ENCODE measurements around the gene SPDYE6.
"Not testable (repeated sequence)": the region's sequence is repeated elsewhere in the genome, so short reads cannot be mapped to it uniquely, and the experiment has no call there.

The SPDYE6 gene

DNA sequence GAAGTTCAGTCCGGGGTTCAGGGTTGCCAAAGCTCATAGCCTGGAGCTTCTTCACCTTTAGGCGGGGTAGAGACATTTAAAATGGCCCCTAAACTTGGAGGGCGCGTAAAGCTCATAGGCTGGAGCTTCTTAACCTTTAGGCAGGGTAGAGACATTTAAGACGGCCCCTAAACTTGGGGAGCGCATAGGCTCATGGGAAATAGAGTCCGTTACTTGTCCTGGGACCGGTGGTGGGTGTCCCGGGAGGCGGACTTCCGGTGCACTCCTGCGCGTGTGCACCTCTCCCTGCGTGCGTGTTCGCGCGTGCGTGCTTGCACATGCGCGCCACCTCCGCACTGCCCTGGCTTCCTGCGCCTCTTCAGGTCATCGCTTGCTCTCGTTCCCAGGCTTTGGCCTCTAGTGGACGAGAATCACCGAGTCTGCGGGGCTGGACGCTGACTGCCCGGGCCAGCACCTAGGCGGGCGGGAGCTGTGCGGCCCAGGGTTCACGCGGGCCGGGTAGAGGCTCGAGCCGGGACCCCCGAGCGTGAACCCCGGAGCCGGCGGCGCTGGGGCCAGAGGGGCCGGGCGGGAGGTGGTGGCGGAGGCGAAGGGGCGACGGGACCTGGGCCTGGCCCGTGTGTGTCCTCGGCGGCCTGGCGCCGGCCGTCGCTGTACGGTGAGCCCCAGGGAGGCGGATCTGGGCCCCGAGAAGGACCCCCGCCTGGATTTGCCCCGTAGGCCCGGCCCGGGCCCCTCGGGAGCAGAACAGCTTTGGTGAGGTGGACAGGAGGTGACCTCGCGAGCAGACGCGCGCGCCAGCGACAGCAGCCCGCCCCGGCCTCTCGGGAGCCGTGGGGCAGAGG lies 7.5 kb upstream of the SPDYE6 start:
- peak overlapping the region; percentile 69 for H3K27ac ChIP-seq (ENCODE audit: low read depth, low read length, severe bottlenecking)
- peak overlapping the region; percentile 58 for H3K4me3 ChIP-seq (ENCODE audit: extremely low read depth, insufficient read depth, low read length, poor library complexity, severe bottlenecking)
- 0 to 1% methylated on average over 28 to 37 of the region's 76 CpGs for WGBS, 2 experiments (ENCODE audit: insufficient coverage in 2 of 2)
- H3K4me1 ChIP-seq (ENCODE audit: control insufficient read depth, insufficient read depth, low read length, poor library complexity, severe bottlenecking); H3K9me3 ChIP-seq (ENCODE audit: control insufficient read depth, low read length): not testable (repeated sequence)
- H3K36me3 ChIP-seq (ENCODE audit: control insufficient read depth, insufficient read depth, low read length): peaks cover 10% of the 10 kb centered on the region

DNA sequence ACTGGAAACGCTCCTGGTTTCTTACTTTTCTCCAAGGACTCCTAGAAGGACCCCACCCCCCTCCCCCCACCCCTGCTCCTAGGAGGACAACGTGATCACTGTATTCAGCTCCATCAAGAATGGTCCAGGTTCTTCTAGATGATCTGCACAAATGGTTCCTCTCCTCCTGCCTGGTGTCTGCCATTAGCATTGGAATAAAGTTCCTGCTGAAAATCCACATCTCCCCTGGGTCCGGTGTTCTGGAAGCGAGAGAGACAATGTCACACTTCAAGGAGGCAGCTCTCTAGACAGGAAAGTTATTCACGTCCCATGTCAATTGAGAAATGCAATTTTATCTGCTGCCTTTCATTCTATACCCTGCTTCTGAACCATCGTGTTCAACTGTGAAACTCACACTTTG lies 9.3 kb downstream of the SPDYE6 start:
- no CpG with 5 or more reads among the region's 6 CpGs for WGBS, 2 experiments (ENCODE audit: insufficient coverage in 2 of 2)
- H3K9me3 ChIP-seq (ENCODE audit: control insufficient read depth, low read length); H3K4me3 ChIP-seq (ENCODE audit: extremely low read depth, insufficient read depth, low read length, poor library complexity, severe bottlenecking); H3K27ac ChIP-seq (ENCODE audit: low read depth, low read length, severe bottlenecking); H3K4me1 ChIP-seq (ENCODE audit: control insufficient read depth, insufficient read depth, low read length, poor library complexity, severe bottlenecking); H3K36me3 ChIP-seq (ENCODE audit: control insufficient read depth, insufficient read depth, low read length): not testable (repeated sequence)

DNA sequence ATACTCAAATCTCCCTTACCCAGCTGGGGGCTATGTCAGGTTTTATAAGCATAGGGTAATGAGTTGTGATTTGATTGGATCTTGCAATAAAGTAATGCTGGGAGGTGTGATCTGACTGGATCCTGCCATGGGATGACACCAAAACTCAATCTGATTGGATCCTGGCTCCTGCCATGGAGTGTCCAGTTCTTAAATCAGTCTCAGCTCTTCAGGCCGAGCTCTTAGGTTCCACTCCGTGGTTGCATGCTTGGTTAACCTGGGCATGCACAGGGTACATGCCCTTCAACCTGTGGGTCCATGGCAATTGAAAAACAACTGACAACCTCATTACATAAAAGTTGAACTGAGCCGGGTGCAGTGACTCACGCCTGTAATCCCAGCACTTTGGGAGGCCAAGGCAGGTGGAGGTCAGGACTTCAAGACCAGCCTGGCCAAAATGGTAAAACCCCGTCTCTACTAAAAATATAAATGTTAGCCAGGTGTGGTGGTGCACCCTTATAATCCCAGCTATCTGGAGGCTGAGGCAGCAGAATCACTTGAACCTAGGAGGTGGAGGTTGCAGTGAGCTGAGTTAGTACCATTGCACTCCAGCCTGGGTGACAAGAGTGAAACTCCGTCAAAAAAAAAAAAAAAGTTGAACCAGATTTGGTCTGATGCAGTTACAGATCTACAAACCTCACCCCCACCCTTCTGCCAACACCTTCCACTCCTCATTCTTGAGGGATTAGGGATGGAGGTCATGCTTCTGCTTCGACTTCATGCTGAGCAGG lies 15.5 kb downstream of the SPDYE6 start:
- not testable (repeated sequence) for H3K4me3 ChIP-seq (ENCODE audit: extremely low read depth, insufficient read depth, low read length, poor library complexity, severe bottlenecking); H3K36me3 ChIP-seq (ENCODE audit: control insufficient read depth, insufficient read depth, low read length); H3K27ac ChIP-seq (ENCODE audit: low read depth, low read length, severe bottlenecking); H3K4me1 ChIP-seq (ENCODE audit: control insufficient read depth, insufficient read depth, low read length, poor library complexity, severe bottlenecking); H3K9me3 ChIP-seq (ENCODE audit: control insufficient read depth, low read length)
- WGBS, 2 experiments (ENCODE audit: insufficient coverage in 2 of 2): no CpG with 5 or more reads among the region's 7 CpGs

DNA sequence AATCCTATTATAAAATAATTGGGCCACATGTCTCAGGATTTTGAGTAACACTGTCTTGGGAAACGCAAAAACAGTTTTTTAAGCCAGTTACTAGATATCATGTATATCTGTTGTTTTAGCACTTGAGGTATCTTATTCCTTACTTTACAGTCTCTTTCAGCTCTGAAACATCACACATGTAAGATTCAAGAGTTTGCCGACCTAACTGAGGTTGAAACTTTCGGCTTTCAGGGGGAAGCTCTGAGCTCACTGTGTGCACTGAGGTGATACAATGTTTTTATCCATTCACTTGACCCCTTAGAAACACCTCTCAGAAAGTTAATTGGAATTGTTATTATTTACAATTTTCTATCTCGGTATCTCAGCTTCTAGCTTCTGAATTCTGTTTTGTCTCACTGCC lies 18.8 kb downstream of the SPDYE6 start:
- whole genome bisulfite sequencing, 2 experiments (ENCODE audit: insufficient coverage in 2 of 2): no CpG with 5 or more reads among the region's 4 CpGs
- H3K4me3 ChIP-seq (ENCODE audit: extremely low read depth, insufficient read depth, low read length, poor library complexity, severe bottlenecking); H3K36me3 ChIP-seq (ENCODE audit: control insufficient read depth, insufficient read depth, low read length); H3K4me1 ChIP-seq (ENCODE audit: control insufficient read depth, insufficient read depth, low read length, poor library complexity, severe bottlenecking); H3K9me3 ChIP-seq (ENCODE audit: control insufficient read depth, low read length); H3K27ac ChIP-seq (ENCODE audit: low read depth, low read length, severe bottlenecking): not testable (repeated sequence)

DNA sequence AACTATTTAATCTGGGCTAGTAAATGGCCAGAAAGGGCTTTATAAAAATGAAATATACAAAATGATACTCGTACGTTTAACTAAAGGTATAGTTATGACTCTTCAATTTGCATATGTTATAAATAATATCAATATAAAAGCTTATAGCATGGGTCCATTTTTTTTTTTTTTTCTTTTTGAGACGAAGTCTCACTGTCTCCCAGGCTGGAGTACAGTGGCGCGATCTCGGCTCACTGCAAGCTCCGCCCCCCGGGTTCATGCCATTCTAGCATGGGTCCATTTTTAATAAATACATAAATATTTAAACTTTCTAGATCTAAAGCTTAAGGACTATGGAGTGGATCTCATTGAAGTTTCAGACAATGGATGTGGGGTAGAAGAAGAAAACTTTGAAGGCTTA lies 19.2 kb downstream of the SPDYE6 start:
- H3K27ac ChIP-seq (ENCODE audit: low read depth, low read length, severe bottlenecking); H3K9me3 ChIP-seq (ENCODE audit: control insufficient read depth, low read length); H3K4me1 ChIP-seq (ENCODE audit: control insufficient read depth, insufficient read depth, low read length, poor library complexity, severe bottlenecking); H3K36me3 ChIP-seq (ENCODE audit: control insufficient read depth, insufficient read depth, low read length); H3K4me3 ChIP-seq (ENCODE audit: extremely low read depth, insufficient read depth, low read length, poor library complexity, severe bottlenecking): not testable (repeated sequence)
- no CpG with 5 or more reads among the region's 8 CpGs for WGBS, 2 experiments (ENCODE audit: insufficient coverage in 2 of 2)

DNA sequence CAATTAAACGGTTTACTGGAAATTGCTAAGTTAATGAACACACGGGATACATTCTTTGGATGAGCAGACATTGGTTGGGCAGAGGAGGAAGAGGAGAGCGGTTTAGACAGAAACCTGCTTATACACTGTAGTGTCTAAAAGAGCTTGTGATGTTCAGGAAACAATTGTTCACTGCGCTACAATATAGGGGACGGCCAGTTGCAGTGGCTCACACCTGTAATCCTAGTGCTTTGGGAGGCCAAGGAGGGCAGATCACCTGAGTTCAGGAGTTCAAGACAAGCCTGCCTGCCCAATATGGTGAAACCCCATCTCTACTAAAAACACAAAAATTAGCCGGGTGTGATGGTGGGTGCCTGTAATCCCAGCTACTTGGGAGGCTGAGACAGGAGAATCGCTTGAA lies 20.7 kb downstream of the SPDYE6 start:
- H3K27ac ChIP-seq (ENCODE audit: low read depth, low read length, severe bottlenecking); H3K9me3 ChIP-seq (ENCODE audit: control insufficient read depth, low read length); H3K4me3 ChIP-seq (ENCODE audit: extremely low read depth, insufficient read depth, low read length, poor library complexity, severe bottlenecking); H3K36me3 ChIP-seq (ENCODE audit: control insufficient read depth, insufficient read depth, low read length); H3K4me1 ChIP-seq (ENCODE audit: control insufficient read depth, insufficient read depth, low read length, poor library complexity, severe bottlenecking): not testable (repeated sequence)
- WGBS, 2 experiments (ENCODE audit: insufficient coverage in 2 of 2): 100% methylated on average over 2 to 3 of the region's 7 CpGs

DNA sequence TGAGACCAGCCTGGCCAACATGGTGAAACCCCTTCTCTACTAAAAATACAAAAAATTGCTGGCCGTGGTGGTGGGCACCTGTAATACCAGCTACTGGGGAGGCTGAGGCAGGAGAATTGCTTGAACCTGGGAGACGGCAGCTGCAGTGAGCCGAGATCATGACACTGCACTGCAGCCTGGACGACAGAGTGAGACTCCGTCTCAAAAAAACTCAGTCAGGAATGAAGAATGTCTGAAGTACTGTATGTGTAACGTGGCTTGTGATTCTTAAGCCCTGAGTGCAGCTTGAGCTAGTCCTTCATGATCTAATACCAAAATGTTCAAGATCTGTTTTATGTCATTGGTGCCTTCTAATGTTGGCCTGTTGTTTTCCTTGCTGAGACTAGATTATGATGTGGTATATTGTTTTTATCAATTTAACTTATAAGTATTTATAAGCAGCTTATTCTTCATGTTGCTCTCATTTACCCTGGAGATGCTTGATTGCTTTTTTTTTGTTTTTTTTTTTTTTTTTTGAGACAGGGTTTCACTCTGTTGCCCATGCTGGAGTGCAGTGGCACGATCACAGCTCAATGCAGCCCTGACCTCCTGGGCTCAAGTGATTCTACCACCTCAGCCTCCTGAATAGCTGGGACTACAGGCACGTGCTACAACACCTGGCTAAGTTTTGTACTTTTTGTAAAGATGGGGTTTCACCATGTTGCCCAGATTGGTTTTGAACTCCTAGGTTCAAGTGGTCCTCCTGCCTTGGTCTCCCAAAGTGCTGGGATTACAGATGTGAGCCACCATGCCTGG lies 25.4 kb downstream of the SPDYE6 start:
- not testable (repeated sequence) for H3K9me3 ChIP-seq (ENCODE audit: control insufficient read depth, low read length); H3K27ac ChIP-seq (ENCODE audit: low read depth, low read length, severe bottlenecking); H3K4me1 ChIP-seq (ENCODE audit: control insufficient read depth, insufficient read depth, low read length, poor library complexity, severe bottlenecking); H3K4me3 ChIP-seq (ENCODE audit: extremely low read depth, insufficient read depth, low read length, poor library complexity, severe bottlenecking); H3K36me3 ChIP-seq (ENCODE audit: control insufficient read depth, insufficient read depth, low read length)
- 76 to 94% methylated on average over 6 to 7 of the region's 8 CpGs for WGBS, 2 experiments (ENCODE audit: insufficient coverage in 2 of 2)

DNA sequence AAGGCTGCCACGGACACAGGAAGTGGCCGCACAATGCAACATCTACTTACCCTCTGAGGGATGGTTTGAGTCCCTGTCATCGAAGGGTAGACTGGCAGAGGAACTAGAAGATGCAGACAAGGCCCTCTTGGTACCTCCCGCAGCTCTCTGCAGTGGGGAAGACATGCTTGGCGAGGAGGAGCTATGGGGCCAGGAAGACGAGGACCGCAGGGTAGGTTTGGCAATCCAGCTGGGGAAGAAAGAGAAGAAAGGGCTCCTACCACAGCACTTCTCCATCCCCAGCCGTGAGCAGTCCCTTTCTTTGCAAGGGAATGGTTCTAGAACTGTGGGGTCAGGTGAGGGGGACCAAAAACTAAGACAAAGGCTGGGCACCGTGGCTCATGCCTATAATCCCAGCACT lies 26.9 kb downstream of the SPDYE6 start:
- H3K4me3 ChIP-seq (ENCODE audit: extremely low read depth, insufficient read depth, low read length, poor library complexity, severe bottlenecking); H3K4me1 ChIP-seq (ENCODE audit: control insufficient read depth, insufficient read depth, low read length, poor library complexity, severe bottlenecking); H3K36me3 ChIP-seq (ENCODE audit: control insufficient read depth, insufficient read depth, low read length); H3K9me3 ChIP-seq (ENCODE audit: control insufficient read depth, low read length); H3K27ac ChIP-seq (ENCODE audit: low read depth, low read length, severe bottlenecking): not testable (repeated sequence)
- WGBS, 2 experiments (ENCODE audit: insufficient coverage in 2 of 2): 56 to 57% methylated on average over 2 of the region's 9 CpGs

DNA sequence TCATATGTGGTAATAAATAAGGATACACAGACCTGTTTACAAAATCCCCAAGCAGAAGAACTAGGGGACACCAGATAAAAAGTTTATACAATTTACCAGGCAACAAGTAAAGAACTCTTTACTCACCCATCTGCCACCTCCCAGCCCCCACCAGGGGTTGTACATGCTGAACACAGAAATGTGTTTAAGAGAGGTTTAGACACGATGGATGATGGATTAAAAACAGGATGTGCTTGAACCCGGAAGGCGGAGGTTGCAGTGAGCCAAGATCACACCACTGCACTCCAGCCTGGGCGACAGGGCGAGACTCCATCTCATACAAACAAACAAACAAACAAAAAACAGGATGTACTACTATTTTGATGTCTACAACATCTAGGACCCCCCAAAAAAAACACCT lies 27.4 kb downstream of the SPDYE6 start:
- WGBS, 2 experiments (ENCODE audit: insufficient coverage in 2 of 2): no CpG with 5 or more reads among the region's 5 CpGs
- H3K4me3 ChIP-seq (ENCODE audit: extremely low read depth, insufficient read depth, low read length, poor library complexity, severe bottlenecking); H3K27ac ChIP-seq (ENCODE audit: low read depth, low read length, severe bottlenecking); H3K9me3 ChIP-seq (ENCODE audit: control insufficient read depth, low read length); H3K4me1 ChIP-seq (ENCODE audit: control insufficient read depth, insufficient read depth, low read length, poor library complexity, severe bottlenecking); H3K36me3 ChIP-seq (ENCODE audit: control insufficient read depth, insufficient read depth, low read length): not testable (repeated sequence)

DNA sequence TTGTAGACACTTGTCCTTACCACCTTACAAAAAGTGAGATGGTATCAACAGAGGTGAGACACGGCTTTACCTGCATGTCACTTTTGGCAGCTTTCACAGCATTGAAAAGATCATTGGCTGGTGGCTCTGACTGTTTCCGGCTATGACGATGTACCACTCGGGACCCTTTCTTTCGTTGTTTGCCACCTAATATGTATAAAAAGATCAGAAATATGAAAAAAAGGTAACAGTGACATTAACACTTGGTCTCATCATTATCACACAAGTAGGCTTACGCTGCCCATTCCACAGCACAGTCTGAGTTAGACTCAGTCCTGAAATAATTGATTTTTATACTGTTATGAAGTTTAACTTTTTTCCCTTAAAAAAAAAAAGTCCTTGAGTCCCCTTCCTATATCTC lies 29.1 kb downstream of the SPDYE6 start:
- not testable (repeated sequence) for H3K36me3 ChIP-seq (ENCODE audit: control insufficient read depth, insufficient read depth, low read length); H3K9me3 ChIP-seq (ENCODE audit: control insufficient read depth, low read length); H3K4me1 ChIP-seq (ENCODE audit: control insufficient read depth, insufficient read depth, low read length, poor library complexity, severe bottlenecking); H3K27ac ChIP-seq (ENCODE audit: low read depth, low read length, severe bottlenecking); H3K4me3 ChIP-seq (ENCODE audit: extremely low read depth, insufficient read depth, low read length, poor library complexity, severe bottlenecking)
- 88 to 95% methylated on average over 2 to 4 of the region's 6 CpGs for WGBS, 2 experiments (ENCODE audit: insufficient coverage in 2 of 2)
